NCI-H446 treated with DMSO at 0.1 percent for 48 hours (cell line): ENCODE measurements around the gene RASGRP3.

Experiments used
- DNase-seq: peaks from one replicate; lab custom pipeline; 2025; lab: John Stamatoyannopoulos, UW

RASGRP3 gene

DNA sequence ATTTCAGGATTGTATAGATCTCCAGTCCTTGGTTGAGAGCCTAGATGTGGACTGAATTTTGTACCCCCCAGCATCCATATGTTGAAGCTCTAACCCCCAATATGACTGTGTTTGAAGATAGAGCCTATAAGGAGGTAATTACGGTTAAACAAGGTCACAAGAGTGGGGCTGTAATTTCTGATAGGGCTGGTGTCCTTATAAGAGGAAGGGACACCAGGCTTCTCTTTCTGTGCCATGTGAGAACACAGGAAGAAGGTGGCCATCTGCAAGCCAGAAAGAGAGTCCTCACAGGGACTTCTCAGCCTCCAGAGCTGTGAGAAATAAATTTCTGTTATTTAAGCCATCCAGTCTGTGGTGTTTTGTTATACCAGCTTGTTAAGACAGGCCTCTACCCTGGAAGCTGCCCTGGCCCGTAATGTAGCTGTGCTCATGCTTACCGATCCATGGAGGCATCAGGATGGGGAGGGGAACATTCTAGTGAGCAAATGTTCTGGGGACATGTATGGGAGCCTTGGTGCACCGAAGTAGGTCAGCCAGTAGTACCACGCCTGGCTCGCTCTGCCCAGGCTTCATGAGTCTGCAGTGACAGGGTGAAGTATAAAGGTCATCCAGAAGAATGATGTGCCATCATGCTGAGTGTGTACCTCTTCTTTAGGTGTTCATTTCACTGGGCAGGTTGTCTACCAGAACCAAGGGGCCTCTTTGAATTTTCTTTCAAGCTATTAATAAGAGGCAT lies 16.1 kb downstream of the RASGRP3 start:
- no peak for DNase-seq

GRCh38 chr2:33494155-33494779 lies 17.8 kb downstream of the RASGRP3 start:
- no peak for DNase-seq

DNA sequence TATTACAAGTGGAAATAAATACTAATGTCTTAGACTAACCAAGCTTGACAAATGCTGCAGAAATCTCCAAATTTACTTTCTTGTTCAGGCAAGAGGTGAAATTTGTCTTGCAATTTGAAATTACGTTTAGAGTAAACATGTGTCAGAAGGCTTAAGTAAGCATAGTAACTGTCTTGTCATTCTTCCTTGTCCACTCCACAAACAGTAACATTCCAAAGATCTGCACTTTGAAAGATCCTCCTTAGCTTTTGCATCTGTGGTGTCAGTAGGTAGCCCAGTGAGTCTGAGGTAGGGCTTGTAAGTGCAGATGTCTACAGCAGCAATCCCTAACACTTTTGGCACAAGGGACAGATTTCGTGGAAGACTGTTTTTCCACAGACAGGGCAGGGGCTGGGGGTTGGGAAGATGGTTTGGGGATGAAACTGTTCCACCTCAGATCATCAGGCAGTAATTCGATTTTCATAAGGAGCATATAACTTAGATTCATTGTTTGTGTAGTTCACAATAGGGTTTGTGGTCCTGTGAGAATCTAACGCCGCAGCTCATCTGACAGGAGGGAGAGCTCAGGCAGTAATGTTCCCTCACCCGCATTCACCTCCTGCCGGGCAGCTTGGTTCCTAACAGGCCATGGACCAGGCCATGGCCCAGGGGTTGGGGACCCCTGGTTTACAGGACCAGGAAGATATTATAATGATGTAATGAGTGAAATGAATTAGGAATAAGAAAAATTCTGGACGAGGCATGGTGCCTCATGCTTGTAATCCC lies 18.6 kb downstream of the RASGRP3 start:
- DNase-seq = no peak

DNA sequence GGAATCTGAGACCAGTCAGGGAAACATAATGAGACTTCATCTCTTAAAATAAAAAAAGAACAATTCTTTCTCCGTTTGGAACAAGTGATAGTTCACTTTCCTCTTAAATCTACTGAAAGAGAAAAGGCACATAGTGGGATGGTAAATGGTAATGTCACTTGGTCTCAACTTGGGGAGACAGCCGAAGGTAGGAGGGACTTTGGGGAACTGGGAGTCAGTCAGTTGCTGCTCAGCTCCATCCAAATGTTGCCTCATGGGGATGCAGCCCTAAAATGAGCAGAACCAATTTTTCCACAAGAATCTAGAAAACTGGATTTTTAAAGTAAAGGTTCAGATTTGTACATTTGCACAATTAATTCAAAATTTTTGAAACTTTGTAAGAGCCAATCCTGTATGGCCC lies 19.2 kb downstream of the RASGRP3 start:
- DNase-seq = no peak

GRCh38 chr2:33496150-33496549 lies 19.7 kb downstream of the RASGRP3 start:
- DNase-seq = no peak

- DNase-seq = no peak
These were observed 20.3 kb downstream of the RASGRP3 start for GRCh38 chr2:33496726-33497125.

DNA sequence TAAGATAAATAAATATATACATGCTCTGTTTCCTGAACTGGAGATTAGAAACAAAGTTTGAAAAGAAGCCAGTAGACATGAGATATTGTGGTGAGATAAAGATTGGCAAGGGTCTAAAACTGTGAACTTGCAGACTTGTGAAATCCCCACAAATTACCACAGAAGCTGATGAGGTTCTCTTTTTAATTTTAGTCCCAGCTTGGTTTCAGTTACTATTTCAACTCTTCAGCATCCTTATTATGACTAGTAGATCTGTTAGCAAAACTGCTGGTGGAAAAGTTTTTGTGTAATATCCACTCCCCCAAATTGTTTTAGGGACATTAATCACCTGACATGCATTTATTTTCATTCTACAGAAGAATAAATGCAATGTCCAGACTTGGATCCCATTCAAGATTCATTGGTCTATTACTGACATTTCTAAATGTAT lies 20.8 kb downstream of the RASGRP3 start:
- no peak for DNase-seq

GRCh38 chr2:33498291-33498956 lies 22.0 kb downstream of the RASGRP3 start:
- DNase-seq = no peak

- no peak for DNase-seq
These were observed 23.7 kb downstream of the RASGRP3 start for GRCh38 chr2:33500177-33500576.

DNA sequence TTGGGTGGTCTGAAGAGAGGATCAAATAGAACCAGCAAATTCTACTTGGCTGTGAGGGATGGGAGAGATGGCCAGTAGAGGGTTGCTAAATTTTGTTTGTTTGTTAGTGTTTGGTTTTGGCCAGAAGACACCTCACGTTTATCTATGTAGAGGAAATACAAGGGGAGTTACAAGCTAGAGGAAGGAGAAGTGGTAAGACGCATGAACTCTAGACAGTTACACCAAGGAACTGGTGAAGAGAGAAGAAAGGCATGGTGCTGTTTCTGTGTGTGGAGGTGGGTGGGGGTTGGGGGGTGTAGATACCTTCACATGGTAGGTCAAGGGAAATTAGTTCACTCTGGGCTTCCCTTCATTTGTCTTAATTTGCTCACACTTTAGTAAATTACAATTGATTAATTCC lies 25.6 kb downstream of the RASGRP3 start:
- DNase-seq = no peak

DNA sequence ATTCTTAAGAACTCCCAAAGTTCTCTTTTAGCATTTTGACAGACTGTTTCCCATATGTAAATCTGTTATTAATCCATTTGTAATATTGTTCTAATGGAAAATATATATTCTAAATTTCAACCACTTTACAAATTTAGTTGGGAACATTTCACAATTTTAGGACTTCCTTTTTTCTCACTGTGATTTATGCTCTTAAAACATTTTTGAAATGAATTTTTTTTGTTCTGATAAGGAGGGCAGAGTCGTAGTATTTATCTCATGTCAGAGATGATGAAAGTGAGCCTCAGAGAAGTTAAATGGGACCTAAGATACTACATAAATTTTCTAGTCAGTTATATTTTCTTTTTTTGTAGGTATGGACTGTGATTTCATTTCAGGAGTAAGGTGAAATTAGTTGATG lies 26.6 kb downstream of the RASGRP3 start:
- DNase-seq = no peak

GRCh38 chr2:33505966-33506365 lies 29.5 kb downstream of the RASGRP3 start:
- DNase-seq = no peak

DNA sequence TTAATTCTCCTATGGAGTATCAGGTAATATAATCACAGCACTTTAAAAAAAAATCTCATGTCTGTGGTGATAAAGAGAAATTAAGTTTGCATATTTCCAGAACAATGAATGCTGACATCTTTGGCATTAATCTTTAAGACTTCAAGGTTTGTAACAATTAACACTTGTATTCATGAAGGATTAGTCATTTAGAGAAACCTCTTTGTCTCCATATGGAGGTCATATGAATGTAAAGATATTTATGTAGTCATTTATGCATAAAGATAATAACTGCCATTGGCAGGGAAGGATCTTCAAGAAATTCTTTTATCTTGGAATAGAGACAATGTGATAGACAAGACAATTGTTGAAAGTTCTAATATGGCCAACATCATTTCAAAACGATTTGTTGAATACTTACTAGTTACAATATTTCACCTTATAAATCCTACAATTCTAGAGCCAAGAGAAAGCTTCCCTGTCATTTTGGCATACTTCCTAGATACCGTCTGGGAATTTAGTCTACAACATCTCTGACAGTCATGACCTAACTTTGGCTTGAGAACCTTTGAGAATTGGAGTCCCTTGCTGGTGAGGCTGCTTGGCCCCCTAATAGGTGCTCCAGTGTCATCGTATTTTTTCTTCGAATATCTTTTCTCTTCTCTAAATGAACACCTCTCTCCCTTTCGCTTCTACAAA lies 33.6 kb downstream of the RASGRP3 start:
- DNase-seq = no peak

GRCh38 chr2:33510586-33510968 lies 34.1 kb downstream of the RASGRP3 start:
- no peak for DNase-seq

- no peak for DNase-seq
These were observed 34.7 kb downstream of the RASGRP3 start for GRCh38 chr2:33511141-33511540.

DNA sequence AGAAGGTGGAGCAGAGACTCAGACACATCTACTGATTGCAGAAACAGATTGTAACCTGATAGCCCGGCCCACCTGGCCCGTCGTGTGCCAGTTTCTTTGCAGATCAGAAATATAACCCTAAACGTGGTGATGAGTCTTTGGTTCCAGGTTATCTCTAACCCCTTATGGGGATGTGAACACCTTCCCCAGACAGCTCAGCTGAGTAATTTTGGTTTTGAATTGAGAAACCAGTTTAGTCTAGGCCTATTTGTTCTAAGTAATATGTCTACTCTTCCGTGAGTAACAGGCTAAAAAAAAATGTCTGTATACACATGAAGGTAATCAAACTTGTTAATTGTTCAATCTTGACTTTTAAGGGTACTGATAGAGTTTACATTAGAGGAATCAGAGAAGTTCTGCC lies 35.7 kb downstream of the RASGRP3 start:
- no peak for DNase-seq

GRCh38 chr2:33513480-33513879 lies 37.0 kb downstream of the RASGRP3 start:
- DNase-seq = no peak

DNA sequence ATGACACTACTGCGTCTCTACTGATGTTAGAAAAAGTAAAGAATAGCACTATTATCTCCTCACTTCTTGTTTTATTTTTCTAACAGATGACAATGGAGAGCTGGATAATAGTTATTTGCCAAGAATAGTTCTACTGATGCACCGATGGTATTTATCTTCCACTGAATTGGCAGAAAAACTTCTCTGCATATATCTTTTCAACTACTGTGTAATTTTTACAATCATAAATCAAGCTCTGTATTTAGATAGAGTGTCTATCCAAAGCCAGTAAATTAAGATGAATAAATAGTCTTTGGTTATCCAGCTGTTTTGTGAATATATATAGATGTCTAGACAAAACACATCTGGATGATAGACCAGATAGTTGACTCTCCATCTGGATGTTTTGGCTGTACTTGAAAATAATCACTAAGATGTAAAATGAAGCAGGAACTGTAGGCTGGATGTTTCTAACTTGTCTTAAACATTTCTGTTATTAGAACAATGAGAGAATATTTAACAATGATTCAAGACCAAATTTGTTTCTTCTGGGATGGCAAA lies 40.1 kb downstream of the RASGRP3 start:
- no peak for DNase-seq

DNA sequence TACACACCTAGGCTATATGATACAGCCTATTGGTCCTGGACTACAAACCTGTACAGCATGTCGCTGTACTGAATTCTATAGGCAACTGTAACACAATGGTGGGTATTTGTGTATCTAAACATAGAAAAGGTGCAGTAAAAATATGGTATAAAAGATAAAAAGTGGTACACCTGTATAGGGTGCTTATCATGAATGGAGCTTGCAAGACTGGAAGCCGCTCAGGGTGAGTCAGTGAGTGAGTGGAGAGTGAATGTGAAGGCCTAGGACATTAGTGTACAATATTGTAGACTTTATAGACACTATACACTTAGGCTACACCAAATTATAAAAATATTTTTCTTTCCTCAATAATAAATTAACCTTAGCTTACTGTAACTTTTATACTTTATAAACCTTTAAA lies 41.8 kb downstream of the RASGRP3 start:
- DNase-seq = no peak

DNA sequence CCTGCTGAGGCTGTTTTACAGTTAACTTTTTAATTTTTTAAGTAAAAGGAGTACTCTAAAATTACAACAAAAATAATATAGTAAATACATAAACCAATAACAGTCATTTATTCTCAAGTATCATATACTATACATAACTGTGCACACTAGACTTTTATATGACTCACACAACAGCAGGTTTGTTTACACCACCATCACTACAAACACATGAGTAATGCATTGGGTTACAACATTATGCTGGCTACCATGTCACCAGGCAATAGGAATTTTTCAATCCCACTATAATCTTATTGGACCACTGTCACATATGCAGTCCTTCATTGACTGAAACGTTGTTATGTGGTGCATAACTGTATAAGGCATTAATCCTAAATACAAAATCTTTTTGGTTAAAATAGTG lies 42.5 kb downstream of the RASGRP3 start:
- DNase-seq = no peak

DNA sequence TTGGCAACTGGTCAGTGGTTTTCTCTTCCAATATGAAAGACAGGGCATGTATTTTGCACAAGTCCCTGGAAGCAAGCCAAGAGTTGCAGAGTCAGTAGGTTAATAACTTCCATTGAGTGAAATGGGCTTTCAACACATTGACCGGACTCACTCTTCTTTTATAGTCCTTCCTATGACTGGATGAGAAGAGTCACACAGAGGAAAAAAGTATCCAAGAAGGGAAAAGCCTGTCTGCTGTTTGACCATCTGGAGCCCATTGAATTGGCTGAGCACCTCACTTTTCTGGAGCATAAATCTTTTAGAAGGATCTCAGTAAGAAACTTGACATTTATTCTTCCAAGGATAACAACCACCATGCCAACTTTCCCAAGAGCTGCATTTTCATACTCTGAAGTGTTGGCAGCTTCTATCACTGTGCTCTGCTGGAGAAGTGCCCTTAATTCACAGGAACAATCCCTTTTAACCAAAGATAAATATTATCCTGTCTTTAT lies 45.4 kb downstream of the RASGRP3 start:
- DNase-seq = peak; percentile 81

DNA sequence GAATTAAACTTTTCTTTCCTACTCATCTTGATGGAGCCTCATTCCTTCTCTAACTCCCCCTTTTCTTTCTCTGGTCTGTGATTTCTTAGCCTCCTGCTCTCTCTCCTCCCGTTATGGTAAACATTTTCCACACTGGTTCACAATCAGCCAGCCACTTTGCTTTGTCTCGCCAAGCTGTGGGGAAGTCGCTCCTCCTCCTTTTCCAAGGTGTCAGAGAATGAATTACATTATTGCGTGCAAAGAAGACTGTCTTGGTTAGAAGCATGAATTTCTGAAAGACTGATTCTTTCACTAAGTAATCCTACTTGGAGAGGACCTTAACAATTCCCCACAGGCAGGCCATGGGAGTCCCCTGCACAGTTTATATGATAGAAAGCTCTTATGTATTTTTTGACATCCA lies 46.1 kb downstream of the RASGRP3 start:
- DNase-seq = no peak
